ENCODE measurements around the gene FRZB.

- no peak for TF ChIP-seq CTCF (IDR thresholded peaks at IDR 0.05)
- no peak for TF ChIP-seq POLR2A (IDR thresholded peaks at IDR 0.05)
Observed at GRCh38 chr2:182817558-182817957, 48.9 kb downstream of the FRZB start.

All from esophagus squamous epithelium (tissue), 4 donors.